GM12801 (cell line): ENCODE measurements around the gene ACOX2.

Source experiments
- TF ChIP-seq, protein P1 (sequence below): IDR thresholded peaks from one replicate; pipeline ENCODE4 v1.5.1; 2011; ENCODE audit warnings: control low read depth; ENCODE audit not compliant: insufficient read length; ENCODE audit errors: extremely low read depth

The ACOX2 gene

DNA sequence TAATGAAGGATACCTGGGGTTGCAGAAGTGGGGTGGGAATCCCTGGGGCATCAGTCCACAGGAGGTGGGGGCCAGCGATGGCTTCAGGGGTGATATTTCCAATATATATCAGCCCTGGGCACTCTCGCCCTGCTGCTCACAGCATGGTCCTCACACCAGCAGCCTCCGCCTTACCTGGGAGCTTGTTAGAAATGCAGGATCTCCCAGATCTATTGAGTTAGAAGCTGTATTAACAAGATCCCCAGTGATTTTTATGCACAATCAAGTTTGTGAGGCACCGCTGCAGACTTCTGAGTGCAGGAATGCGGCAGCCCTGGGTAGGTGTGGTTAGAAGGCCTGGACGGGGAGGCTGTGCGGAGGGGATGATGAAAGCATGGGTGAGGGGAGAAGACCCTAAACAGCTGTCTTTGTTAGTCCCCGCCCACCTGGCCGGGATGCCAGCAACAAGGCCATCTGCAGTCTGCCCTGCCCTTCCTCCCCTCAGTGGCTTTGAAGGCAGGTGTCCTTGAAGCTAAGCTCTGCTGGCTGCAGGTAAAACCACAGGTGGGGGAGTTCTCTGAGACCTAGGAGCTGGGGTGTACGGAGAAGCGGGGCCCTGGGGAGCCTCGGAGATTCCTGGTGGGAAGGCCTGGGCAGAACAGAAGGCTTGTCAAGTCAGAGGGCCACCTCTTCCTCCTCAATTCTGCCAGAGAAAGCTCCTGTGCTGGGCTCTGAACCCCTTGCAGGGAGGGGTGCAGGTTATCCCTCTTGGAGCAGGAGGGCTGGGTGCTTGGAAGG is 28.8 kb upstream of the ACOX2 start:
- TF ChIP-seq, protein P1, sequence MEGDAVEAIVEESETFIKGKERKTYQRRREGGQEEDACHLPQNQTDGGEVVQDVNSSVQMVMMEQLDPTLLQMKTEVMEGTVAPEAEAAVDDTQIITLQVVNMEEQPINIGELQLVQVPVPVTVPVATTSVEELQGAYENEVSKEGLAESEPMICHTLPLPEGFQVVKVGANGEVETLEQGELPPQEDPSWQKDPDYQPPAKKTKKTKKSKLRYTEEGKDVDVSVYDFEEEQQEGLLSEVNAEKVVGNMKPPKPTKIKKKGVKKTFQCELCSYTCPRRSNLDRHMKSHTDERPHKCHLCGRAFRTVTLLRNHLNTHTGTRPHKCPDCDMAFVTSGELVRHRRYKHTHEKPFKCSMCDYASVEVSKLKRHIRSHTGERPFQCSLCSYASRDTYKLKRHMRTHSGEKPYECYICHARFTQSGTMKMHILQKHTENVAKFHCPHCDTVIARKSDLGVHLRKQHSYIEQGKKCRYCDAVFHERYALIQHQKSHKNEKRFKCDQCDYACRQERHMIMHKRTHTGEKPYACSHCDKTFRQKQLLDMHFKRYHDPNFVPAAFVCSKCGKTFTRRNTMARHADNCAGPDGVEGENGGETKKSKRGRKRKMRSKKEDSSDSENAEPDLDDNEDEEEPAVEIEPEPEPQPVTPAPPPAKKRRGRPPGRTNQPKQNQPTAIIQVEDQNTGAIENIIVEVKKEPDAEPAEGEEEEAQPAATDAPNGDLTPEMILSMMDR: no peak

DNA sequence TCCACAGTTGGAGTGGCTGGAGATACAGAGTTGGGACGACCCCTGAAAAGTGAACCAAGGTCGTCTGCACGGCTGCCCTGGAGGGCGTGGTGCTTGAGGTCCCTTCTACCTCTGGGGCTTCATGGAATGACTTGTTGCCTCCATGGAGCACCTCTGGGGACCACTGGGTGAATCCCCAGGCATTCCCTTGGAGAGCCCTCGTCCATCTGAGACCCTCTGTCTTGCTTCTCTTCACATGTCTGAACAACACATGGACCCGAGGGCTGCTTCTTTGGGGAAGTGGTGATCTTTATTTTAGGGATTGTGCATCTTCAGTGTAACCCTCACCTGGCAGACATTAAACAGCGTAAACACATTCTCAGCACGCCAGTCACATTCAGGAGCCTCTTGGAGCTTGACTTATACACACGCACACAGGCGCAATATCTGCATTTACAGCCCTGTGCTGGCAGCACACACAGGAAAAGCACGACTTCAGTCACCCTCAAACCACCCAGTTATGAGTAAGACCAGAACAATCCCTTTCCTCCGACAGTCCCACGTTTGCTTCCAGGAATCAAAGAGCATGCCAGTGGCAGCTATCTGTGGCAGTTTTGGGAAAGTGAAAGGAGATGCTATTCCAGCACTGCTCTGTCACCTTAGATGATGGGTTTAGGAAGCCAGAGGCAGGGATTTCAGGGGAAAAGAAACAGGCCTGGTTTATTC is 27.6 kb upstream of the ACOX2 start:
- TF ChIP-seq, protein P1: no peak

DNA sequence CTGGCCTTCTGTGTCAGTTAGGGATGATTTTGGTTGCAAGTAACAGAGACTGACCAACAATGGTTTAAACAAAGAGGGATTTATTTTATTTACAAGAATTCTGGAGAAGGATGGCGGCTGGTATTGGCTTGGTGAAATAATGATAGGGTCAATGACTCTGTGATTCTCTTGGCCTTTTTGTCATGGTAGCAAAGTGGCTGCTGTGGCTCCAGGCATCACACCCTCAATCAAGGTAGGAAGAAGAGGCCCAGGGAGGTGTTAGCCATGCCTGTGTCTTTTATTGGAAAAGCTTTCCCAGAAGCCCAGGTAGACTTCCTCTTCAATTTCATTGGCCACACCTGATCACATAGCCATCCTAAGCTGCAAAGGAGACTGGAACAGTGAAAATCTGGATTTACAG is 27.1 kb upstream of the ACOX2 start:
- TF ChIP-seq, protein P1: no peak

DNA sequence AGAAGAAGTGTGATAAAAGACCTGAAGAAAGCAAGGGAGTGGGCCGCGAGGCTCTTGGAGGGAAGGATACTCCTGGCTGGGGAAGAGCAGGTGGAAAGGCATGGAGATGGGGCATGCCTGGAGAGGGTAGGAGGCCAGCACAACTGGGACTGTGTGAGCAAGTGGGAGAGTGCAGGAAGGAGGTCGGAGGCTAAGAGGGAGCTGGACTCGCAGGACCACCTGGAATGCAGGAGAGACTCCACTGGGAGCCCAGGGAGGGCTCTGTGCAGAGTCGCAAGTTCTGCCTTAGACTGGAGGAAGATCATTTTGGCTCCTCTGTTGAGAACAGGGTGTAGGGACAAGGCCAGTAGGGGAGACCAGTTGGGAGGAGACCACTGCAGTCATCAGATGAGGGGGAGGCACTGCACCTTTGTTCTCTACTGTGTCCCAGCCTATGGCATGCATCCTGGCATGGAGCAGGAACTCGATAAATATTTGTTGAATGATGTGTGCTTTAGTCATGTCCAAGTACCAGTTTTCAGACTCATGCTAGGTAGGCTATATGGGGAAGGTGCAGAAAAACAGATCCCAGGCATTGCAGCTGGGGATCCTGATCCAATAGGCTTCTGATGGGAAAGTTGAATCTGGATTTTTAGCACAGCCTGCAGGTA is 26.5 kb upstream of the ACOX2 start:
- TF ChIP-seq, protein P1: no peak

DNA sequence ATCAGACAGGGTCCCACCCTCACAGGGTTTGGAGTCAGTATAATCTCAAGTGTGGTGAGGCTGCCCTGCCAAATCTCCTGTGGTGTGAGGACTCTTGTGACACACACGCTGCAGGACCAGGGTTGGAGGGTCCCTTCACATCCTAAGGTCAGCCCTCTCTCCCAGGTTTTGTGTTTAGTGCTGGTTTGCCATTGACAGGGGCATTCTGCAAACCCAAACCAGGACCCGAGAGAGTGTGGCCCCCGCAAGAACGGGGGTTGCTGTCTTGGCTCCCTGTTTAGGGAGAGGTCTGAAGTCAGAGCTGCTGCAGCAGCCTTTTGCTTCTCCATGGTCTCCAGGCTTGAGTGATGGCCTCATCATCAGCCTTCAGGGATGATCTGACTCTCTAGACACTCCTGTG is 25.5 kb upstream of the ACOX2 start:
- TF ChIP-seq, protein P1: no peak

DNA sequence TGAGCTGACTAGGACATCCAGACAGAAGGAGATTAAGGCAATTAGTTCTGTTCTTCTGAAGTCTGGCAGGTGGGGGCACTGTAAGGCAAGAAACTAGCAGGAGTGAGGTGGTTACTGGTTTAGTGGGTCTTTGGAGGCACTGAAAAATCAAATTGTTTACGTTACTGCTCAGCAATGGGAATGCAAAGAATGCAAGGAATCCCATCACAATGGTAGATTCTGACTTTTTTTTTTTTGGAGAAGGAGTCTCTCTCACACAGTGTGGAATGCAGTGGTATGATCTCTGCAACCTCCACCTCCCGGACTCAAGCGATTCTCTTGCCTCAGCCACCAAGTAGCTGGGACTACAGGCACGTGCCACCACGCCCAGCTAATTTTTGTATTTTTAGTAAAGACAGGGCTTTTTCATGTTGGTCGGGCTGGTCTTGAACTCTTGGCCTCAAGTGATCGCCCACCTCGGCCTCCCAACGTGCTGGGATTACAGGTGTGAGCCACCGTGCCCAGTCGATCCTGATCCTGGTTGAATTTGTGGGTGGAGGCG is 23.9 kb upstream of the ACOX2 start:
- TF ChIP-seq, protein P1: no peak

DNA sequence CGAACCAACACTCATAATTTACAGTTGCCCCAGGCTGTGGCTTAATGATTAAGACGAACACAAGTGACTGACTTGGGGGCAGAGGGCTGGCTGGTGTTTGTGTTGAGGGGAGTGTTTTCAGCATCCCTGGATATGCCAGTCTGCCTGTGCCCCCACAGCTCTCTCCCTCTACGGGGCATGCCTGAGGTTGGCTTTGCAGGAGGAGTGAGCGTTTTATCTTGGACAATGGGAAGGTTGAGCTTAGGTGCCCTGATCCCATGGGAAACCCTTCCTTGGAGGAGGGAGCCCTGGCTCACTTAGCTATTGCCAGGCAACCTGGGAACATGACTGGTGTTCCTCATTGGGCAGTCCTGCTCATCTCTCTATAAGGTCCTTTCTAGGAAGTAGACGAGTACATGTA is 22.6 kb upstream of the ACOX2 start:
- TF ChIP-seq, protein P1: no peak
